A673 (cell line): ENCODE measurements around the gene INPP1.

Experiments used
- CTCF ChIP-seq: fragments of 300-800, 200-600 bp; sonication (generic); conservative IDR thresholded peaks from 2 replicates; pipeline ENCODE4 v1.5.1; 2017; ENCODE audit warnings: low read depth, mild to moderate bottlenecking, antibody characterized with exemption, low read length, moderate library complexity, mixed read lengths
- EZH2 ChIP-seq: fragments of 200-600 bp; sonication (generic); IDR thresholded peaks from 2 replicates; pipeline ENCODE4 v1.6.1; 2017; ENCODE audit warnings: borderline replicate concordance, low read depth, mild to moderate bottlenecking, mixed read lengths, antibody characterized with exemption, low read length; ENCODE audit not compliant: poor library complexity, severe bottlenecking

GRCh38 chr2:190366248-190366753, 22.9 kb downstream of the INPP1 start:
- TF ChIP-seq CTCF: no peak
- TF ChIP-seq EZH2: no peak
